IMR-90 (cell line): ENCODE data around the gene IL2RA. TPM values are rescaled to one million over a fixed set of nuclear protein-coding genes. Genes with fewer than 3 reads are reported as not detected.

Source experiments
- ATAC-seq: fragments of 200-7000 bp; cut with Tn5 transposase; 2 replicates; pipeline ENCODE4 v1.9.1; 2020; ENCODE audit warnings: low read depth, mild to moderate bottlenecking, moderate library complexity
- BruUV-seq: library from RNA; stranded (reverse); fragments of 400-500 nt; replicated peaks from 2 replicates; lab custom pipeline; 2021; lab: Mats Ljungman, UMichigan
- CTCF ChIA-PET: fragments of 300-600 bp; formaldehyde crosslinking; extraction: SDS; loops from one replicate; lab custom pipeline; 2021; ENCODE audit warnings: antibody characterized with exemption; lab: Yijun Ruan, JAX
- POLR2A ChIA-PET: fragments of 300-600 bp; sonication (Branson Sonifier 250); formaldehyde crosslinking; loops from one replicate; lab custom pipeline; 2022; ENCODE audit warnings: antibody characterized with exemption; ENCODE audit not compliant: unreplicated experiment; lab: Charles Lee
- DNase-seq: peaks from one replicate; pipeline ENCODE4 v3.0.0; 2013
- H2AFZ ChIP-seq: replicated peaks from 2 replicates; pipeline ENCODE3; 2013; ENCODE audit warnings: low read length, mild to moderate bottlenecking; ENCODE audit not compliant: poor library complexity
- H2AK5ac ChIP-seq: 2 replicates; pipeline ENCODE4 v1.6.1; 2013; ENCODE audit warnings: low read depth, low read length, inconsistent platforms
- H2AK9ac ChIP-seq: replicated peaks from 2 replicates; pipeline ENCODE3; 2013; ENCODE audit warnings: mild to moderate bottlenecking, low read depth, low read length, moderate library complexity; ENCODE audit not compliant: poor library complexity
- H2BK120ac ChIP-seq: 2 replicates; pipeline ENCODE4 v1.6.1; 2013; ENCODE audit warnings: low read depth, low read length, inconsistent platforms
- H2BK15ac ChIP-seq: 3 replicates; pipeline ENCODE4 v1.6.1; 2013; ENCODE audit warnings: low read depth, low read length, inconsistent platforms
- H2BK20ac ChIP-seq: 2 replicates; pipeline ENCODE4 v1.6.1; 2013; ENCODE audit warnings: low read depth, mild to moderate bottlenecking, inconsistent platforms, low read length, moderate library complexity
- H2BK5ac ChIP-seq: 2 replicates; pipeline ENCODE4 v1.6.1; 2013; ENCODE audit warnings: mild to moderate bottlenecking, low read depth, low read length, inconsistent platforms; ENCODE audit not compliant: poor library complexity, severe bottlenecking
- H3K14ac ChIP-seq: replicated peaks from 2 replicates; pipeline ENCODE4 v1.6.1; 2013; ENCODE audit warnings: low read depth, low read length, inconsistent platforms
- H3K18ac ChIP-seq: 2 replicates; pipeline ENCODE4 v1.6.1; 2013; ENCODE audit warnings: low read depth, low read length, control low read depth
- H3K23ac ChIP-seq: 2 replicates; pipeline ENCODE4 v1.6.1; 2013; ENCODE audit warnings: low read depth, low read length, inconsistent platforms
- H3K27ac ChIP-seq: 2 replicates; pipeline ENCODE4 v1.5.1; 2013; ENCODE audit warnings: mild to moderate bottlenecking, control low read depth, low read length; ENCODE audit not compliant: insufficient read depth
- H3K27me3 ChIP-seq: 2 replicates; pipeline ENCODE4 v1.6.1; 2013; ENCODE audit warnings: low read length; ENCODE audit not compliant: control insufficient read depth, insufficient read depth
- H3K36me3 ChIP-seq: 2 replicates; pipeline ENCODE4 v1.6.1; 2013; ENCODE audit warnings: low read length, mixed read lengths; ENCODE audit not compliant: control insufficient read depth, insufficient read depth
- H3K4ac ChIP-seq: 2 replicates; pipeline ENCODE4 v1.6.1; 2013; ENCODE audit warnings: low read depth, low read length, inconsistent platforms
- H3K4me1 ChIP-seq: 2 replicates; pipeline ENCODE4 v1.6.1; 2013; ENCODE audit warnings: low read length, mixed read lengths; ENCODE audit not compliant: control insufficient read depth, insufficient read depth
- H3K4me2 ChIP-seq: 2 replicates; pipeline ENCODE4 v1.6.1; 2013; ENCODE audit warnings: low read depth, mild to moderate bottlenecking, control low read depth, low read length, moderate library complexity
- H3K4me3 ChIP-seq: 2 replicates; pipeline ENCODE4 v1.5.1; 2013; ENCODE audit warnings: low read depth, mild to moderate bottlenecking, control low read depth, low read length, moderate library complexity; ENCODE audit not compliant: insufficient read depth
- H3K56ac ChIP-seq: 2 replicates; pipeline ENCODE4 v1.6.1; 2013; ENCODE audit warnings: low read length, inconsistent platforms; ENCODE audit not compliant: insufficient read depth; ENCODE audit errors: extremely low read depth
- H3K79me1 ChIP-seq, 2 experiments: 2 replicates each; pipeline ENCODE4 v1.6.1; 2013; ENCODE audit warnings: low read length in 2 of 2, inconsistent platforms in 1 of 2, low read depth in 1 of 2
- H3K9ac ChIP-seq: 2 replicates; pipeline ENCODE4 v1.6.1; 2013; ENCODE audit warnings: low read depth, low read length, control low read depth
- H3K9me1 ChIP-seq: 2 replicates; pipeline ENCODE4 v1.6.1; 2013; ENCODE audit warnings: low read length, inconsistent platforms; ENCODE audit not compliant: insufficient read depth
- H3K9me3 ChIP-seq: 2 replicates; pipeline ENCODE4 v1.6.1; 2013; ENCODE audit warnings: low read length; ENCODE audit not compliant: control insufficient read depth, insufficient read depth
- H4K20me1 ChIP-seq: 2 replicates; pipeline ENCODE4 v1.6.1; 2013; ENCODE audit warnings: low read length, inconsistent platforms; ENCODE audit not compliant: insufficient read depth
- H4K5ac ChIP-seq: 2 replicates; pipeline ENCODE4 v1.6.1; 2013; ENCODE audit warnings: mild to moderate bottlenecking, low read depth, low read length, control low read depth
- H4K8ac ChIP-seq, 2 experiments: 2 replicates each; pipeline ENCODE4 v1.6.1; 2013; ENCODE audit warnings: low read depth in 2 of 2, low read length in 2 of 2, control low read depth in 1 of 2, inconsistent platforms in 1 of 2
- H4K91ac ChIP-seq: 2 replicates; pipeline ENCODE4 v1.6.1; 2013; ENCODE audit warnings: low read depth, low read length, inconsistent platforms; ENCODE audit not compliant: insufficient read depth
- CTCF ChIP-seq: conservative IDR thresholded peaks from 2 replicates; pipeline ENCODE4 v1.5.1; 2012; ENCODE audit warnings: mild to moderate bottlenecking, low read depth, low read length, improper control_type of control experiment
- ELK1 ChIP-seq: fragments of 150-350 bp; IDR thresholded peaks from 2 replicates; pipeline ENCODE4 v1.6.1; 2016; ENCODE audit warnings: low read depth, mild to moderate bottlenecking, low read length, moderate library complexity, borderline replicate concordance
- FOS ChIP-seq: fragments of 150-350 bp; IDR thresholded peaks from 2 replicates; pipeline ENCODE4 v1.6.1; 2016; ENCODE audit warnings: low read depth, low read length
- MAFK ChIP-seq: IDR thresholded peaks from 2 replicates; pipeline ENCODE4 v1.6.1; 2012; ENCODE audit warnings: low read depth, low read length, improper control_type of control experiment
- MXI1 ChIP-seq: IDR thresholded peaks from 2 replicates; pipeline ENCODE4 v1.6.1; 2012; ENCODE audit warnings: low read depth, mild to moderate bottlenecking, low read length, moderate library complexity, borderline replicate concordance
- POLR2A ChIP-seq: IDR thresholded peaks from 2 replicates; pipeline ENCODE4 v1.6.1; 2012; ENCODE audit warnings: mild to moderate bottlenecking, low read depth, low read length
- SMC3 ChIP-seq: fragments of 150-350 bp; IDR thresholded peaks from 2 replicates; pipeline ENCODE4 v1.6.1; 2016; ENCODE audit warnings: low read depth, mild to moderate bottlenecking, antibody characterized with exemption, low read length, moderate library complexity
- USF2 ChIP-seq: fragments of 150-350 bp; IDR thresholded peaks from 2 replicates; pipeline ENCODE4 v1.6.1; 2017; ENCODE audit warnings: mild to moderate bottlenecking, antibody characterized with exemption, low read length, low read depth
- WGBS, 2 experiments: methylation state at CpG; one replicate each; pipeline versions ENCODE4 v1.1.5 to v1.1.7; 2013; ENCODE audit warnings: missing lambda C conversion rate in 2 of 2; ENCODE audit not compliant: insufficient read length in 1 of 2; ENCODE audit errors: extremely low coverage in 2 of 2; 5-methylcytosine and 5-hydroxymethylcytosine counted together
- dilution Hi-C: fragments of 300-500 bp; cut with HindIII; formaldehyde crosslinking; loops from one replicate; pipeline ENCODE4 v1.14.3; 2018; ENCODE audit warnings: low sequenced_read_pairs; ENCODE audit not compliant: unreplicated experiment
- in situ Hi-C: fragments of 300-500 bp; cut with MboI; formaldehyde crosslinking; loops from 3 replicates; pipeline ENCODE4 v1.14.3; 2019; ENCODE audit warnings: low sequenced_read_pairs, inconsistent platforms, mixed read lengths
- intact Hi-C: fragments of 100-400 bp; cut with micrococcal nuclease; formaldehyde crosslinking; loops from 2 replicates; pipeline ENCODE4 v1.10.0; 2022
- polyA plus RNA-seq, 3 experiments: library from polyadenylated mRNA; depleted of rRNA; stranded (reverse); fragments of >200 nt; gene quantifications; 2 replicates each; pipeline ENCODE4 v1.2.3, GENCODE V29; 2012; ENCODE audit warnings: low replicate concordance in 1 of 3
- total RNA-seq: library from RNA; depleted of rRNA; stranded (reverse); fragments of >200 nt; gene quantifications from 2 replicates; pipeline ENCODE4 v1.2.3, GENCODE V29; 2012

Gene IL2RA
- total and polyA plus RNA-seq, 2 of the 4 experiments (the other 2 are of a cell fraction), result not detected

GRCh38 chr10:5978230-5978489 lies 84.0 kb downstream of the IL2RA start:
- H2BK20ac ChIP-seq, result no peak overlapping the region
- H4K5ac ChIP-seq, result no peak overlapping the region
- H3K27me3 ChIP-seq, result no peaks in the 10 kb centered on the region
- ATAC-seq (no peak), DNase-seq (no peak)
- H4K91ac ChIP-seq, result no peak overlapping the region
- no peak overlapping the region for H2AK5ac ChIP-seq
- no peak overlapping the region for H3K14ac ChIP-seq
- dilution Hi-C loops, result no loop called here
- H3K9me3 ChIP-seq, result no peaks in the 10 kb centered on the region
- no TSS peak for BruUV-seq
- no peak overlapping the region for H3K27ac ChIP-seq
- H4K8ac ChIP-seq, result no peak overlapping the region
- no peak overlapping the region for H2BK15ac ChIP-seq
- in situ Hi-C loops, result no loop called here
- CTCF ChIA-PET, result no interaction called here
- H3K9me1 ChIP-seq, result no peaks in the 10 kb centered on the region
- WGBS, 2 experiments, result 80% methylated on average over 1 of the region's 6 CpGs; no CpG with 5 or more reads in 1 of the 2 experiments
- no peaks in the 10 kb centered on the region for H4K20me1 ChIP-seq
- POLR2A ChIA-PET, result interaction anchor here (0.6 kb wide), 2 partner anchors 73 to 213 kb away, joined by 4 to 5 read pairs; no protein-coding TSS in a partner anchor
- peak overlapping the region; percentile 70 for H3K4me2 ChIP-seq
- H2AK9ac ChIP-seq, result no peak overlapping the region
- H3K4me1 ChIP-seq, result peaks cover 3% of the 10 kb centered on the region; the same call in 1 of the 2 replicates
- no peak overlapping the region for H3K9ac ChIP-seq
- no peak overlapping the region for H2BK120ac ChIP-seq
- H3K36me3 ChIP-seq, result no peaks in the 10 kb centered on the region; the same call in 1 of the 2 replicates
- H3K56ac ChIP-seq, result no peak overlapping the region
- no peak overlapping the region for H2BK5ac ChIP-seq
- H3K4me3 ChIP-seq, result peak overlapping the region; percentile 68
- H2AFZ ChIP-seq, result peak overlapping the region; percentile 47
- H3K18ac ChIP-seq, result no peak overlapping the region
- H3K79me1 ChIP-seq, result peaks cover 9 to 20% of the 10 kb centered on the region in 2 experiments; a peak in 3 of 4 replicates
- no peak overlapping the region for H3K4ac ChIP-seq
- TF ChIP-seq SMC3 (no peak), USF2 (no peak), POLR2A (no peak), CTCF (no peak), FOS (no peak), MXI1 (no peak), MAFK (no peak), ELK1 (no peak)
- intact Hi-C loops, result no loop called here
- no peak overlapping the region for H3K23ac ChIP-seq
